ENCODE results near the gene C1orf74.

The C1orf74 gene

DNA sequence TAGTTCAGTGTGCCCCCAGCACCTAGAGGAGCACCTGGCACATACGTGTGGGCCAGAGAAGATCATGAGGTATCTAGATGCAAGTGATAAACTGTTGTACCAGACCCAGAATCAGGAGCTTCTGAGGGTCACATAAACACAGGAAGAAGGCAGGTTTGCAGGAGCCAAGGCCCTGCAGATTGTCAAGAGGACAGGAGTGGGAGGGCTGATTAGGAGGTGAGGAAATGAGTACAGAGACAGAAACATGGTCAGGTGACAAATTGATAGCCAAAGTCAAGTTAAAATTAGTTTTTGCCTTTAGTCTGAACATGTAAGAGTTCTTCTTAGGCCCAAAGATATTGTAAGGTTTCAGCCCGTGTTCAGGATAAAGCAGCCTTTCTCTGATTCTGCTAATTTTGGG lies 42.5 kb downstream of the C1orf74 start:
- no peak for DNase-seq

DNA sequence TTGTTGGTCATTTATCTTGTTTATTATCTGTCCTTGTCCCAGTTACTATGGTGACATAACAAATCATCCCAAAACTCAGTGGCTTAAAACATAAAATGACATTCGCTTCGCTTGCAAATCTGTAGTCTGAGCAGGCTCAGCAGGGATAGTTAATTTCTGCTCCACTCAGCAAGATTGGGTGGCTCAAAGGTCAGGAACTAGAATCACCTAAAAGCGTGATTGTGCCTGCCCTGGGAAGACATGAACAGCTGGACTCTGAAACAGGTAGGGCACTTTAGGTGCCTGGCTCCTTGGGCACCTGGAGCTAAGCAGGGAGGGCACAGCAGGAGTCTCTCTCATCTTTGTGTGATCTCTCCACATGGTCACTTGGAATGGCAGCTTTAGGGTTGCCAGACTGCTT lies 43.2 kb downstream of the C1orf74 start:
- no peak for DNase-seq

DNA sequence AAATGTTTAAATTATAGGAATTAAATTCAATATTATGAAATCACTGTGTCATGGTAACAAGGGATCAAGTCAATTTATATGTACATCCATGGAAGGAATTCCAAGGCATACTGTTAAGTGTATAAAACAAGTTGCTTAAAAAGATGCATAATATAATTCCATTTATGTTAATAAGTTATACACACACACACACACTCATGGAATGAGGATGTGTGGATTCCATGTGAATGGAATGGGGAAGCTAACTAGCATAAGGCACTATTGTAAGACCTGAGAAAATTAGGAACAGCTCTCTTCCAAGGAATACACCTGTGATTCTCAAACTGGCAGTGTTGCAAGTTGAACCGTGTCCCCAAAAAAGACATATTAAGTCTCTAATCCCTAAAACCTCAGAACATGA lies 46.1 kb downstream of the C1orf74 start:
- DNase-seq: no peak

DNA sequence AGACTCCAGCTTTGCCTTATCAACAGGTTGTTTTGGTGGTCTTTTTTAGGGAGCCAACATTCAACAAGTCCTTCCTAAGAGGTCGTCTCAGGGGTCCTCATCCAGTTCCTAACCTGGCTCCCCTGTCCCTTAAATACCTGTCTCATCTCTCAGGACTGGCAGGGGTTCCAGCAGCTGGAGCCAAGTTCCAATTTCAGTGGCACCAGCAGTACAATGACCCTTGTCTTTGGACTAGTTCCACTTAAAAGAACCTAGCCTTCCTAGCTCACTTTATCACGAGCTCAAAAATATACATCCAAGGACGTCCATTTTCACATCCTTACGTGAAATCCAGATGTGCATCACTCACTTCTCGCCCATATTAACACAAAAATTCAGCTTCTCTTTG lies 47.2 kb downstream of the C1orf74 start:
- no peak for DNase-seq

DNA sequence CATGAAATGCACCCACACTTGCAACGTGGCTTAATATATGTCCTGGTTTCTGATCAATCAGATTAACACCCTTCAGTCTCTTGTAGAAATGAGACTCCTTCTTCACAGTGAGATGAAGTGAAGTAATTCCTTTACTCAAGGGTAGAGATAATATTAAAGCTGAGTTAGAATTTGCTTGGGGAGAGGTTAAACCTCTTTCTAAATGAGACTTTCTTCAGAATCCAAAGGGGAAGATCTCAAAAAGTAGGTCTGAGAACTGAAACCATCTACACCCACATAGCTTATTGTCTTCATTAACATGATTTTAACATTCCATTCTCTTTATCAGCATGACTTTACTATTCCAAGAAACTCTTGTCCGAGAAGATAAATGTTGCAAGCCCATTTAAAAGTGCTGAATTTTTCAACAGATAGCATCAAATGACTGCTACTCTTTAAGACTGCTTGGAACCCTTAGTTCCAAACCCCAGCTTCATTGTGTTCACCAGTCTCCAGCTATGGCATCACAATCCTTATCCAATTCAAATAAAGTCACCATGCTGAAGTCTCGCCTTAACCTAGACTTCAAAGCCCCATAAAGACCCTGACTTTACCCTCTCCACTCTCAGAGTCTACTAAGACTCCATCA lies 47.8 kb downstream of the C1orf74 start:
- DNase-seq: no peak

DNA sequence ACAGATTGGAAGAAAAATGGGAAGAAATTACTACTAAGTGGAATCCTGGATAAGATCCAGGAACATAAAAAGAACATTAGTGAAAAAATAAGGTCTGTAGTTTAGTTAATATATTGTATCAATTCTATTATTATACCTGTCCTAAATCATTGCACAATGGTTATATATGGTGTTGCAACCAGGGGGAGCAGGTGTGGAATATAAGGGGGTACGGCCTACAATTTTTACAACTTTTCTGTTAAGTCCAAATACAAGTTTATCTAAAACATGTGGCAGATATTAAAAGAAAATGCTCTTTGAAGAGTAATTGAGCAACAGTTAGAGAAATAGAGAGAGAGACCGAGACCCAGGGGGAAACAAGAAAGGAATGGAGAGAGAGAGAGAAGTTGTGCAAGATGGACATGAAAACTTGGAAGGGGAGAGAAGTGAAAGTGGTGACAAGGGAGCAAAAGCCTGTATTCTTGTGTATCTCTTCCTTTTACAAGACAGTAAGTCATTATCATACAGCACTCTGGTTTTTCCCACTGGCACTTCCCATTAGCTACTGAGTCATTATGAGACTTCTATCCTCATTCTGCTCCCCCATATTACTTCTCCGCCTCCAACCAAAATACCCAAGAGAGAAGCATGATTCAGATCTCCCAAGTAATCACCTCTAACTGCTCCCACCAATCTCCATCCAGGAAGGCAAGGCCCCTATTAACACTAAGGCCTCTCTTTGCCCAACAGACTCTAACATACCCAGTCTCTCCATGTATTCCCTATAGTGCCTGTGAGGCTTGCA lies 50.8 kb downstream of the C1orf74 start:
- DNase-seq: no peak

DNA sequence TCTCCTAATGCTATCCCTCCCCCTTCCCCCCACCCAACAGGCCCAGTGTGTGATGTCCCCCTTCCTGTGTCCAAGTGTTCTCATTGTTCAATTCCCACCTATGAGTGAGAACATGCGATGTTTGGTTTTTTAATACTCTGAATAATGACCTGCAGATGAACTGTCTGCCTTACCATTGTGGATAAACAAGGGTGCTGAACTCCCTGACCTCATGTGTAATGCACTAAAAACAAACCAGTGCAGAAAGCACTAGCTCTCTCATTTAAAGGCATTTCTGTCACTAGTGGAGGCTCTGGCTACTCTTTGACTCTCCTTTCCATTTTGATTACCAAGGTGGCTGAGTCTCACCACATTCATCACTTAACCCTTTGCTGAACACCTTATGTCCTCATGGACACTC lies 51.6 kb downstream of the C1orf74 start:
- DNase-seq: no peak

DNA sequence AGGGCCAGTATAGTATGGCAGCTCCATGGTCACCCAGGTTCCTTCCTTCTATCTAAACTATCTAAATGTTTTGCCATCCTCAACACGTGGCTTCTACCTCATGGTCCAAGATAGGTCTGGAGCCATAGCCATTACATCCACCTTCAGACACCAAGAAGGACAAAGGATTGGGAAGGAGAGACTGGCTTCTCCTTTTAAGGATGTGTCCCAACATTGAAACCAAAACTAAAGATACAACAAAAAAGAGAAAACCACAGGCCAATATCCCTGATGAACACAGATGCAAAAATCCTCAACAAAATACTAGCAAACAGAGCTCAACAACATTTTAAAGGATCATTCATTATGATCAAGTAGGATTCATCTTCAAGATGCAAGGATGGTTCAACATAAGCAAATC lies 54.9 kb downstream of the C1orf74 start:
- no peak for DNase-seq

Measured in DMS 273 treated with DMSO at 0.1 percent for 48 hours (cell line).